Mesenchymal stem cell (in vitro differentiated cells and primary cell): ENCODE results near the gene CREBRF.

ENCODE experiments used
- DNase-seq: peaks from one replicate; pipeline ENCODE4 v3.0.0-alpha.2; 2013
- H2AFZ ChIP-seq: one replicate; pipeline ENCODE4 v1.6.1; 2013; ENCODE audit warnings: low read depth, mild to moderate bottlenecking, control low read depth, inconsistent platforms, low read length, moderate library complexity
- H2AK5ac ChIP-seq: 2 replicates; pipeline ENCODE4 v1.6.1; 2013; ENCODE audit warnings: low read length, moderate library complexity, mild to moderate bottlenecking, inconsistent platforms; ENCODE audit not compliant: severe bottlenecking
- H2BK120ac ChIP-seq: one replicate; pipeline ENCODE4 v1.6.1; 2013; ENCODE audit warnings: low read depth, mild to moderate bottlenecking, inconsistent platforms, low read length, moderate library complexity
- H2BK12ac ChIP-seq, 2 experiments: one replicate each; pipeline ENCODE4 v1.6.1; 2013; ENCODE audit warnings: inconsistent platforms in 2 of 2, low read length in 2 of 2, mild to moderate bottlenecking in 2 of 2, moderate library complexity in 2 of 2, control low read depth in 1 of 2
- H2BK15ac ChIP-seq: one replicate; pipeline ENCODE4 v1.6.1; 2013; ENCODE audit warnings: mild to moderate bottlenecking, low read depth, inconsistent platforms; ENCODE audit not compliant: poor library complexity, severe bottlenecking
- H2BK5ac ChIP-seq: 2 replicates; pipeline ENCODE4 v1.6.1; 2013; ENCODE audit warnings: low read depth, mild to moderate bottlenecking, low read length, control low read depth, inconsistent platforms; ENCODE audit not compliant: poor library complexity, severe bottlenecking
- H3K14ac ChIP-seq, 2 experiments: one replicate each; pipeline ENCODE4 v1.6.1; 2013; ENCODE audit warnings: inconsistent platforms in 2 of 2, low read length in 2 of 2, control low read depth in 1 of 2, mild to moderate bottlenecking in 1 of 2, moderate library complexity in 1 of 2
- H3K18ac ChIP-seq, 2 experiments: one replicate each; pipeline ENCODE4 v1.6.1; 2013; ENCODE audit warnings: inconsistent platforms in 2 of 2, low read length in 2 of 2, control low read depth in 1 of 2, low read depth in 1 of 2, mild to moderate bottlenecking in 1 of 2
- H3K23ac ChIP-seq, 2 experiments: one replicate each; pipeline ENCODE4 v1.6.1; 2013; ENCODE audit warnings: inconsistent platforms in 2 of 2, low read length in 2 of 2, mild to moderate bottlenecking in 2 of 2, moderate library complexity in 2 of 2, control low read depth in 1 of 2
- H3K27ac ChIP-seq: 2 replicates; pipeline ENCODE4 v1.5.1; 2013; ENCODE audit warnings: mild to moderate bottlenecking, moderate library complexity, low read length, control low read depth, inconsistent platforms; ENCODE audit not compliant: poor library complexity, severe bottlenecking
- H3K27me3 ChIP-seq, 2 experiments: 2 replicates each; pipeline versions ENCODE4 v1.6.1 to v1.7.0; 2013; ENCODE audit warnings: low read length in 2 of 2, mild to moderate bottlenecking in 2 of 2, moderate library complexity in 2 of 2, control low read depth in 1 of 2, inconsistent platforms in 1 of 2; ENCODE audit not compliant: control insufficient read depth in 1 of 2, insufficient read depth in 1 of 2
- H3K36me3 ChIP-seq, 2 experiments: 2 replicates each; pipeline versions ENCODE4 v1.6.1 to v1.7.0; 2013; ENCODE audit warnings: low read length in 2 of 2, control low read depth in 1 of 2, inconsistent platforms in 1 of 2, low read depth in 1 of 2, mild to moderate bottlenecking in 1 of 2; ENCODE audit not compliant: insufficient read depth in 2 of 2, control insufficient read depth in 1 of 2
- H3K4ac ChIP-seq, 2 experiments: one replicate each; pipeline ENCODE4 v1.6.1; 2013; ENCODE audit warnings: inconsistent platforms in 2 of 2, low read length in 2 of 2, mild to moderate bottlenecking in 2 of 2, moderate library complexity in 2 of 2, control low read depth in 1 of 2, low read depth in 1 of 2
- H3K4me1 ChIP-seq: 2 replicates; pipeline ENCODE4 v1.6.1; 2013; ENCODE audit warnings: low read depth, low read length, control low read depth; ENCODE audit not compliant: control insufficient read depth, insufficient read depth
- H3K4me2 ChIP-seq: 2 replicates; pipeline ENCODE4 v1.6.1; 2013; ENCODE audit warnings: low read length, mild to moderate bottlenecking, inconsistent platforms; ENCODE audit not compliant: poor library complexity, severe bottlenecking
- H3K4me3 ChIP-seq, 2 experiments: 2 replicates each; pipeline versions ENCODE4 v1.5.1 to v1.7.0; 2013; ENCODE audit warnings: low read length in 2 of 2, mild to moderate bottlenecking in 2 of 2, control low read depth in 1 of 2, low read depth in 1 of 2; ENCODE audit not compliant: insufficient read depth in 1 of 2
- H3K79me1 ChIP-seq: replicated peaks from 2 replicates; pipeline ENCODE4 v1.6.1; 2013; ENCODE audit warnings: mild to moderate bottlenecking, control low read depth, low read length, inconsistent platforms; ENCODE audit not compliant: poor library complexity, severe bottlenecking
- H3K9ac ChIP-seq: 2 replicates; pipeline ENCODE4 v1.7.0; 2013; ENCODE audit warnings: mild to moderate bottlenecking, low read length, moderate library complexity
- H3K9me3 ChIP-seq: 2 replicates; pipeline ENCODE4 v1.7.0; 2013; ENCODE audit warnings: mild to moderate bottlenecking, low read length; ENCODE audit not compliant: control insufficient read depth
- H4K8ac ChIP-seq: one replicate; pipeline ENCODE4 v1.6.1; 2013; ENCODE audit warnings: inconsistent platforms, mild to moderate bottlenecking, low read length, moderate library complexity
- H4K91ac ChIP-seq: one replicate; pipeline ENCODE4 v1.6.1; 2013; ENCODE audit warnings: mild to moderate bottlenecking, low read length, inconsistent platforms
- WGBS: methylation state at CpG from one replicate; pipeline ENCODE4 v1.1.7; 2013; ENCODE audit warnings: mixed read lengths; 5-methylcytosine and 5-hydroxymethylcytosine counted together

CREBRF gene

DNA sequence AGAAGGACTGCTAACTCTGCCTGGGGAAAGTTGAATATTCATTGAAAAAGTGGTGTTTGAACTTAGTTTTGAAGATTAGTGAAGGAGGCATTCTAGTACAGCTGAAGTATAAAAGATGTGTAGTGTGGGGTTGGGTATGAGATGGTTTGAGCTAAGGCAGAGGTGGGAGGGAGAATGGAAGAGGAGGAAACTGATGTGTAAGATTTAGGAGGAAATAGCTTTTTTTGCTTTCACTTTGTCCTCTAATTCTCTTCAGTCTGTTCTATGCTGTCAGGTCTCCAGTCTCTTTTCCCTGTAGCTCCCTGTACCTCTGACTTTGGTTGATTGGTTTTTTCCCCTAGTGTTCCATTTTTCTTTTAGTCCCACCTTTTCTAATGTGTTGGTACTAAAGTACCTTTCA is 9.0 kb downstream of the CREBRF start:
- no peak overlapping the region for H3K14ac ChIP-seq
- H2AK5ac ChIP-seq: no peak overlapping the region
- H3K23ac ChIP-seq: no peak overlapping the region
- H2BK15ac ChIP-seq: no peak overlapping the region
- no peak overlapping the region for H3K18ac ChIP-seq
- H2BK5ac ChIP-seq: no peak overlapping the region
- peaks cover 0 to 15% of the 10 kb centered on the region in 2 experiments for H3K36me3 ChIP-seq
- H3K9me3 ChIP-seq: no peaks in the 10 kb centered on the region
- H2BK12ac ChIP-seq: no peak overlapping the region
- no peak overlapping the region for H3K9ac ChIP-seq
- no peak overlapping the region for H2AFZ ChIP-seq
- no peak for DNase-seq
- no peak overlapping the region for H3K27ac ChIP-seq
- H3K4ac ChIP-seq: no peak overlapping the region
- H3K27me3 ChIP-seq: no peaks in the 10 kb centered on the region
- H3K4me3 ChIP-seq: no peak overlapping the region
- H4K8ac ChIP-seq: no peak overlapping the region
- H4K91ac ChIP-seq: no peak overlapping the region
- peaks cover 20% of the 10 kb centered on the region for H3K79me1 ChIP-seq
- no peak overlapping the region for H3K4me2 ChIP-seq
- peaks cover 3% of the 10 kb centered on the region for H3K4me1 ChIP-seq
- no peak overlapping the region for H2BK120ac ChIP-seq

DNA sequence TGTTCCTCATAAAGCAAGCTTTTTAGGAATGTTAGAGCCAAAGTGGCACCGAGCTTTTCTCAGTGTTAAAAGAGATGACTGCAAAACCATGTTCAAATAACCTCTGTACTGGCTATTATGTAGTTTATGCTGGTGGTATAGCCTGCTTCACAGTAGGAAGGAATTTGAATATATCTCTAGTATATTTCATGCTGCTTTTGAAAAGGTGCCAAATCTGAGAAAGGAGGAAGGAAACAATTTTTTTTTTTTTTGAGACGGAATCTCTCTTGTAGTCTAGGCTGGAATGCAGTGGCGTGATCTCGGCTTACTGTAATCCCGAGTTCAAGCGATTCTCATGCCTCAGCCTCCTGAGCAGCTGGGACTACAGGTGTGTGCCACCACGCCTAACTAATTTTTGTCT is 13.5 kb downstream of the CREBRF start:
- Histone ChIP-seq H2BK15ac (no peak overlapping the region), H4K8ac (no peak overlapping the region), H2BK5ac (no peak overlapping the region), H3K14ac (no peak overlapping the region), H3K9ac (no peak overlapping the region), H3K27ac (no peak overlapping the region), H2AFZ (no peak overlapping the region), H3K36me3 (peaks cover 0 to 5% of the 10 kb centered on the region in 2 experiments), H3K4me2 (no peak overlapping the region), H3K23ac (no peak overlapping the region), H3K4ac (no peak overlapping the region), H3K27me3 (no peaks in the 10 kb centered on the region), H3K9me3 (no peaks in the 10 kb centered on the region), H4K91ac (no peak overlapping the region), H2BK12ac (no peak overlapping the region), H2BK120ac (no peak overlapping the region), H3K18ac (no peak overlapping the region), H2AK5ac (no peak overlapping the region), H3K4me1 (peaks cover 3% of the 10 kb centered on the region), H3K4me3 (no peak overlapping the region), H3K79me1 (peaks cover 18% of the 10 kb centered on the region)
- no peak for DNase-seq
- 95% methylated on average over 7 of the region's 7 CpGs for WGBS

DNA sequence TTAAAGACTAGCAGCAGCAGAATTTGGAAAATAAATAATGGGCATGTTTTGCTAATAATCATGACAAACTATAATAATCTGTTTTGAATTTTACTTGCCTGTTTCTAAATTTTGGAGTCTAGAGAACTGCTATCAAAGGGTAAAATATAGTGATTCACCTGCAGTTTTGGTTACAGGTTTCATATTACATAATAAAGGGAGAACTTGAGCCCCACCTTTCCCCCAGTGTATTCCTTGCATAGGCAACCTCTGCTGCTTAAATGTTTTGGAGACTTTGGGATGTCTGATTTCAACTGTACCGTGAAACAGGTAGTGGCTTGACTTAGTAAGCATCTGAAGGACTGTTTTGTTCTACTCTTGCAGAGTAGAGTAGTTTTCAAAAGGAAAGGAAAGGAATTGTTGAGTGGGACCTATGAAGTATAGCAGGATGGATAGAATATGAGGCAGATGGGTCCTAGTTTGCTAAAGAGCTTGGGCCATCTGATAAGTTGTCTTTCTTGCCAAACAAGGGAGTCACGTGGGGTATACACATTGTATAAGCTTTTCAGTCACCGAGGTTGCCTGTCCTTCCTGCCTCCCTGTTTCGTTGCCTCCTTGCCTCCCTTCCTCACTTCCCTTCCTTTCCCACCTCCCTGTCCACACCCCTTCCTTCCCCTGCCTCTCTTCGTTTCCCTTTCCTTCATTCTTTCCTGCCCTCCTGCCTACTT is 19.1 kb downstream of the CREBRF start:
- no peak for DNase-seq
- H2AK5ac ChIP-seq: no peak overlapping the region
- H3K36me3 ChIP-seq: peaks cover 0 to 3% of the 10 kb centered on the region in 2 experiments
- H3K18ac ChIP-seq: no peak overlapping the region
- H2AFZ ChIP-seq: no peak overlapping the region
- no peaks in the 10 kb centered on the region for H3K27me3 ChIP-seq
- no peak overlapping the region for H3K27ac ChIP-seq
- H2BK5ac ChIP-seq: no peak overlapping the region
- H3K9ac ChIP-seq: no peak overlapping the region
- no peaks in the 10 kb centered on the region for H3K9me3 ChIP-seq
- no peak overlapping the region for H3K4me3 ChIP-seq
- H3K23ac ChIP-seq: no peak overlapping the region
- no peak overlapping the region for H2BK15ac ChIP-seq
- no peak overlapping the region for H2BK120ac ChIP-seq
- H3K4me1 ChIP-seq: no peaks in the 10 kb centered on the region
- H3K14ac ChIP-seq: no peak overlapping the region
- no peak overlapping the region for H2BK12ac ChIP-seq
- H3K4ac ChIP-seq: no peak overlapping the region
- 93% methylated on average over 5 of the region's 5 CpGs for WGBS
- peaks cover 7% of the 10 kb centered on the region for H3K79me1 ChIP-seq
- no peak overlapping the region for H4K8ac ChIP-seq
- no peak overlapping the region for H3K4me2 ChIP-seq
- no peak overlapping the region for H4K91ac ChIP-seq

DNA sequence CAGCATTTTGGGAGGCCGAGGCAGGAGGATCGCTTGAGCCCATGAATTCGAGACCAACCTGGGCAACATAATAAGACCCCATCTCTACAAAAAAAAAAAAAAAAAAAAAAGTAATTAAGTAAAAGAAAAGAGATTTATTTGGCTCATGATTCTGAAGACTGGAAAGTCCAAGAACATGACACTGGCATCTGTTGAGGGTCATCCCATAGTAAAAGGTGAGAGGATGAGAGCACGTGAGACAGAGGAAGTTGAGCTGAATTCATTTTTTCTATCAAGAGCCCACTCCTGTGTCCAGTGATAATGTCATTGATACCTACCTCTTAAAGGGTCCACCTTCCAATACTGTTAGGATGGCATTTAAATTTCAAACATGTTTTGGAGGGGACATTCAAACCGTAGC is 19.8 kb downstream of the CREBRF start:
- WGBS: 100% methylated on average over 1 of the region's 5 CpGs
- Histone ChIP-seq H3K4ac (no peak overlapping the region), H2BK5ac (no peak overlapping the region), H3K18ac (no peak overlapping the region), H3K4me3 (no peak overlapping the region), H4K8ac (no peak overlapping the region), H2AK5ac (no peak overlapping the region), H3K9me3 (no peaks in the 10 kb centered on the region), H2AFZ (no peak overlapping the region), H3K4me1 (no peaks in the 10 kb centered on the region), H3K9ac (no peak overlapping the region), H3K4me2 (no peak overlapping the region), H3K36me3 (peaks cover 0 to 10% of the 10 kb centered on the region in 2 experiments), H2BK120ac (no peak overlapping the region), H4K91ac (no peak overlapping the region), H3K14ac (no peak overlapping the region), H2BK12ac (no peak overlapping the region), H3K79me1 (peaks cover 5% of the 10 kb centered on the region), H2BK15ac (no peak overlapping the region), H3K27me3 (no peaks in the 10 kb centered on the region), H3K23ac (no peak overlapping the region), H3K27ac (no peak overlapping the region)
- DNase-seq: no peak
